Kidney epithelial cell (primary cell): ENCODE data around the gene FXR2. TPM values are rescaled to one million over a fixed set of nuclear protein-coding genes. Genes with fewer than 3 reads are reported as not detected.

Source experiments
- DNase-seq: peaks from one replicate; pipeline ENCODE4 v3.0.0-alpha.2; 2010; ENCODE audit warnings: low read depth
- H3K27me3 ChIP-seq: 2 replicates; pipeline ENCODE4 v1.6.0; 2011; ENCODE audit warnings: low read length; ENCODE audit not compliant: control insufficient read depth, insufficient read depth
- H3K36me3 ChIP-seq: 2 replicates; pipeline ENCODE4 v1.5.1; 2011; ENCODE audit warnings: low read length; ENCODE audit not compliant: control insufficient read depth, insufficient read depth
- H3K4me3 ChIP-seq: 2 replicates; pipeline ENCODE4 v1.5.1; 2011; ENCODE audit warnings: low read depth, mild to moderate bottlenecking, control low read depth, low read length
- CTCF ChIP-seq: IDR thresholded peaks from 2 replicates; pipeline ENCODE4 v1.5.1; 2011; ENCODE audit warnings: mild to moderate bottlenecking, moderate library complexity, low read length, control low read depth, inconsistent platforms; ENCODE audit not compliant: insufficient read depth, poor library complexity, severe bottlenecking
- total RNA-seq: library from RNA; depleted of rRNA; stranded (reverse); fragments of >200 nt; gene quantifications from 2 replicates; pipeline ENCODE4 v1.2.3, GENCODE V29; 2015

FXR2 gene
- total RNA-seq, 1 donor from 2014 or later, result 45.7 TPM

DNA sequence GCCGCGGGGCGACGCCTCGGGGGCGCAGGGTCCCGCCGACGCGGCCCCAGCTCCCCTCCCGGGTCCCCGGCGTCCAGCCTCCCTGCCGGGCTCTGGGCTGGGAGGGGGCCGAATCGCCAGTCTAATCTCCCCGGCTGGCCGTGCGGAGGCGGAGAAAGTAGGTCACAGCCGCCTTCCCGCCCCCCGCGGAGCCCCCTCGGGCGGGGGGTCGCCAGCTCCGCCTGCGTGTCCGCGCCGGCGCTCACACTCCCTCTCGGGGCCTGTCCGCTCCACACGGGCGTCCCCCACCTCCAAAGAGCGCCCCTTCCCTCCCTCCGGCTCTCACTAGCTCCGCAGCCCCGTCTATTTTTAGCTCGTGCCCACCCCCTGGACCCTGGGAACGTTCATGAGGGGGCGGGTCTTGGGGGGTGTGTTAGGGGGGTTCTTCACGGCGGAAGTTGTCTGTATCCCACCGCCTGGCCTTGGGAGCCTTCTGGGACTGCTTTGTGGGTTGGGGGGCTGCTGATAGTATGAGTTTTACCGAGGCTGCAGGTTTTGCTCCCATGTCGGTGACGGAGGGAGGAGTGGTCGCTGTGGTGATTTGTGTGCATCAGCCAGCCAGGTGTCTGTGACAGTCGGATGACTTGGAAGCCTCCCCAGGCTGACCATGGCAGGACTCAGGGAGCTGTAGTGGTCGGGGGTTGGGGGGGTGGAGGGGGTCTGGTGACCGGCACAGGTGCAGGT, 37.1 kb upstream of the FXR2 start:
- Histone ChIP-seq H3K27me3 (peaks cover 44% of the 10 kb centered on the region), H3K36me3 (no peaks in the 10 kb centered on the region), H3K4me3 (no peak overlapping the region)
- TF ChIP-seq CTCF, result no peak
- no peak for DNase-seq

GRCh38 chr17:7651097-7651664, 36.5 kb upstream of the FXR2 start:
- Histone ChIP-seq H3K4me3 (peak overlapping the region; percentile 7), H3K27me3 (peaks cover 43% of the 10 kb centered on the region), H3K36me3 (no peaks in the 10 kb centered on the region)
- no peak for DNase-seq
- TF ChIP-seq CTCF, result no peak

DNA sequence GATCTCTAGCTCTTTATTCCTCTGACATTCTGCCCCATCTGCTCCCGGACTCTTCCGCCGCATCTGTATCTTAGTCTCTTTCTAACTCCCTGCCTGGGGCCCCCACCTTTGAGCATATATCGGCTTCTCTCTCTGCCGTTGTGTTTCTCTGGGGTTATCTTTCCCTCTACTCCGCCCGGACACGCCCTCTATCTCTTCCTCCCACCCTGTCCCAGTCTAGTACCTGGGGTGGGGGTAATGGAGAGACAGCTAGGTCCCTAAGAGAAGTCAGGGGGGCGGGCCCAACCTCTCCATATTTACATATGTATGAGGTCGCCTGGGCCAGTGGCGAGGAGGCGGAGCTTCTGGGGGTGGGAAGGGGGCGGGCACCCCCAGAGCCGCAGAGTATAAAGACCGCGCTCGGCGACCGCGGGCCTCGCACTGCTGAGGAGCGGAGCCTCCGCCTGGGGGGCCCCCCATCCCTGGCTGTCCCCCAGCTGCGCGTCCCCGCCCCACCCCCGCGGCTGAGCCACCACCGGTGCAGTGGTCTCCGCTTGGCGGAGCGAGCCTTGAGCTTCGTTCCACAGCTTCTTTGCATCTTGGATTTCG, 35.9 kb upstream of the FXR2 start, which contains the start of gene ATP1B2:
Gene ATP1B2 (plus strand): TSS at position 418 of the 588 bp plus-strand sequence. CDS start 593 bp downstream, outside the sequence.
- H3K4me3 ChIP-seq, result peak within 1 kb of the TSS; percentile 7
- no peak for TF ChIP-seq CTCF
- peaks cover 43% of the 10 kb centered on the region for H3K27me3 ChIP-seq
- H3K36me3 ChIP-seq, result no peaks in the 10 kb centered on the region
- DNase-seq, result no peak

DNA sequence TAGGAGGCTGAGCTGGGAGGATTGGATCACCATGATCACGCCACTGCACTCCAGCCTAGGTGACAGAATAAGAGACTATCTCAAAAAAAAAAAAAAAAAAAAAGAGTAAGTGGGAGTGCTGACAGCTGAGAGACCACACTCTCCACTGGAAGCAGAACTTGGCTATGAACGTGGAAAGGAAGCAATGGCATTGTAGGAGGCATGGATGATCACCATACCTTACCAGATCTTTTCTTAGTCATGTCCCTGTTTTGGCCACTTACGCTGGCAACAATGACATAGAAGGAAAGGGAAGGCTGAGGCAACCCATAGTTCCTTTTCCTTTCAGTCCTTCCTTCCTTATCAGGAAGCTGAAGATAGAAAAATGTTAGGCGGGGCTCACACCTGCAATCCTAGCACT, 32.3 kb upstream of the FXR2 start:
- Histone ChIP-seq H3K36me3 (no peaks in the 10 kb centered on the region), H3K4me3 (no peak overlapping the region), H3K27me3 (peaks cover 23% of the 10 kb centered on the region)
- TF ChIP-seq CTCF, result no peak
- DNase-seq, result no peak

DNA sequence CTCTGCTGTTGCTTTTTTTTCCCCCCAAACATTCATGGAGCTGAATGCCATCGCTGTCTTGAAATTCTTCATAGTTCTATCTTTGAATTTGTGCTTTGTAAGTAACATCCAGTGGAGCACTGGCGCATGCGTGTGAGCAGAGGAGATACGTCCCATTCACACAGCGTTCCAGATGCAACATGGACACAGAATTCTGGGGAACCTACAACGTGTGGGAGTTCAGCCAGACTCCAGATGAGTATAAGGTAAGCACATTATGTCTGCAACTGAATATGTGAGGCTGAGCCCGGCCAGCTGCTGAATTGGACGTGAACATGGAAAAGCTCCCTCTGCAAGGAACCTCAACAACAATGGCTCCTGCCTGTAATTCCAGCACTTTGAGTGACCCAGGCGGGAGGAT, 31.8 kb upstream of the FXR2 start:
- H3K4me3 ChIP-seq, result no peak overlapping the region
- no peak for TF ChIP-seq CTCF
- H3K27me3 ChIP-seq, result peaks cover 18% of the 10 kb centered on the region
- no peak for DNase-seq
- no peaks in the 10 kb centered on the region for H3K36me3 ChIP-seq
